Naive B cell (primary cell): ENCODE results near the gene ATP2B2. TPM values are rescaled to one million over a fixed set of nuclear protein-coding genes. Genes with fewer than 3 reads are reported as not detected.

ENCODE experiments used
- ATAC-seq, 2 donors: fragments of 150-1000 bp; cut with Tn5 transposase; 2 replicates each; pipeline ENCODE4 v1.10.0; 2021; ENCODE audit warnings: low read depth in 2 of 2, mild to moderate bottlenecking in 2 of 2, moderate library complexity in 2 of 2
- DNase-seq: peaks from one replicate; pipeline ENCODE4 v3.0.0; 2022
- H3K27ac Mint-ChIP-seq, 6 donors: one replicate each; pipeline ENCODE4 v1.8.0; 2020 to 2022; ENCODE audit warnings: mild to moderate bottlenecking in 6 of 6, mixed read lengths in 6 of 6, moderate library complexity in 5 of 6, inconsistent platforms in 2 of 6
- H3K27me3 Mint-ChIP-seq, 3 donors: one replicate each; pipeline ENCODE4 v1.8.0; 2021 to 2022; ENCODE audit warnings: mixed read lengths in 3 of 3, mild to moderate bottlenecking in 1 of 3
- H3K36me3 Mint-ChIP-seq, 2 donors: one replicate each; pipeline ENCODE4 v1.8.0; 2020 to 2022; ENCODE audit warnings: mixed read lengths in 2 of 2, inconsistent platforms in 1 of 2, mild to moderate bottlenecking in 1 of 2
- H3K4me1 Mint-ChIP-seq, 3 donors: one replicate each; pipeline ENCODE4 v1.8.0; 2020 to 2022; ENCODE audit warnings: mixed read lengths in 3 of 3, inconsistent platforms in 1 of 3, mild to moderate bottlenecking in 1 of 3, moderate library complexity in 1 of 3
- H3K4me3 Mint-ChIP-seq, 8 donors: one replicate each; pipeline ENCODE4 v1.8.0; 2020 to 2022; ENCODE audit warnings: mild to moderate bottlenecking in 8 of 8, mixed read lengths in 8 of 8, moderate library complexity in 8 of 8, inconsistent platforms in 2 of 8
- H3K9me3 Mint-ChIP-seq, 7 donors: one replicate each; pipeline ENCODE4 v1.8.0; 2020 to 2022; ENCODE audit warnings: mixed read lengths in 7 of 7, mild to moderate bottlenecking in 5 of 7, inconsistent platforms in 2 of 7, moderate library complexity in 1 of 7
- polyA plus RNA-seq, 6 donors: library from polyadenylated mRNA; unstranded; fragments of 300-500 nt; fragmentation: Illumina TruSeq; gene quantifications; one replicate each; pipeline ENCODE4 v1.2.3, GENCODE V29; 2021; ENCODE audit warnings: low read depth in 6 of 6

Gene ATP2B2
- polyA plus RNA-seq, 6 donors from 2014 or later, result 0.06 TPM; not detected in 5

DNA sequence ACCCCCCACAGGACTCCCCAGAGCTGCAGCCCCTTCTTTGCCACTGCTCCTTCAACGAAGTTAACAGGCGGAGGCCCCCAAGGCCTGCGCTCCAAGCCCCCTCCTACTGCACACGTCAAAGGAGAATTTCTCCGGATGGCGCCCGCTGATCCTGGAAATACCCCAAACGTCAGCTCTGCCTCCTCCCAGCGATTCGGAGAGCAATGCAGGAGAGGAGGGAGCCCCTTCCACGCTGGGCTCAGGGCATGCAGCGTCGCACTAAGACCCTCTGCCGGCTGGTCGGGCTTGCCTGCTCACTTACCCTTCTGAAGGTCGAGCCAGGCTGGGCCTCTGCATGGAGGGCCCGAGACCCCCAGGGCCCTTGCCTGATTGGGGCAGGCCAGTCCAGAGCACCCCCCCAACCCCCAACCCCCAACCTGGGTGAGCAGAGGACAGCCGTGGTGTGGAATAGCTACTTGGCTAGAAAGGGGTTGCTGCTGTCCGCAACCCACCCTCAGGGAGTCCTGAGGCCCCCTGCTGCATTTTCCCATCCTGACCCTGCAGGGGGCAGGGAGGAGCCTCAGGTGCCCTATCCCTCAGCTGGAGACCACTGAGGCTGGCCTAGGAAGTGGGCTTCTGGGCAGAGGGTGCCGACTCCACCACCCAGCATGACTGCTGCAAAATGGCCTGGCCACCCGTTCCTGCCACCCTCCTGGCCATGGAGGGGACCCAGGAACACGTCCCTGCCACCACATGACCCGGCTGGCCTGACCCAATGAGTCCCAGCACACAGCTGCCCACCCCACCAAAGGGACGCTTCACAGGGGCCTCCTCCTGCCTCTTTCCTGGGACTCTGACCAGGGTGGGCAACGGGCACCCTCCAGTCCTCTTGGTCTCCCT, 976 bp downstream of the ATP2B2 start:
- Mint-ChIP-seq H3K9me3 (no peaks in the 10 kb centered on the region), H3K36me3 (no peaks in the 10 kb centered on the region), H3K27ac (peak overlapping the region in 2 of 6 donors; percentile 13 to 19), H3K4me3 (peak overlapping the region in 6 of 8 donors; percentile 56 to 82 (median 68)), H3K4me1 (peaks cover 0 to 10% (median 0%) of the 10 kb centered on the region in 3 donors), H3K27me3 (peaks cover 9 to 71% (median 18%) of the 10 kb centered on the region in 3 donors)
- ATAC-seq (no peak), DNase-seq (no peak)

DNA sequence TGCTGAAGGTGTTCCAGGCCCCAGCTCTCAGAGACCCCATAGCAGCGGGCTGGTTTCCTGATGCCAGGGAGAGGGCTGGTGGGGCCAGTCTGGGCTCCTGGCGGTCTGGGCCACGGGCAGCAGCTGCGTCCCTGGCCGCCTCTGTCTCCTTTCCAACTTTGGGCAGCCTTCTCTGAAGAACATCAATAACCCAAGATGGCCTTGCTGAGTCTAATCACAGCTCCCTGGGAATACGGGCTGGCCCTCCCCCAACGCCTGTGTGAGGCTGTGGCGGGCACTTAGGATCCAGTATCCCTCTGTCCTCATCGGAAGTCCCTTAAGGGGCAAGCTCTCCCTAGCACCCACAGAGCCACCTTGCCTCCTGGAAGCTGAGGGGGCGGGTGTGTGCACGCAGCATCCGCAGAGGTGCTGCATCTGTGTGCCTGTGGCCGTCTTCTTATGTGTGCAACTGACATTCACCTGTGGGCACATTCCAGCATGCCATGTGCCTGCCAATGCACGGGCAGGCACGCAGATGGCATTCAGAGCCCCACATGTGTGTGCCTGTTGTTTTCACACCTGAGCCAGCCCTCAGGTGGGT, 2.1 kb downstream of the ATP2B2 start:
- Mint-ChIP-seq H3K27ac (no peak overlapping the region), H3K27me3 (peaks cover 13 to 69% (median 20%) of the 10 kb centered on the region in 3 donors), H3K36me3 (no peaks in the 10 kb centered on the region), H3K4me3 (no peak overlapping the region), H3K4me1 (peaks cover 0 to 10% (median 0%) of the 10 kb centered on the region in 3 donors), H3K9me3 (no peaks in the 10 kb centered on the region)
- no peak for ATAC-seq
- DNase-seq, result no peak

GRCh38 chr3:10502185-10502880, 3.1 kb downstream of the ATP2B2 start:
- ATAC-seq (no peak), DNase-seq (no peak)
- H3K4me3 Mint-ChIP-seq, result no peak overlapping the region
- H3K4me1 Mint-ChIP-seq, result peaks cover 0 to 10% (median 0%) of the 10 kb centered on the region in 3 donors
- no peaks in the 10 kb centered on the region for H3K9me3 Mint-ChIP-seq
- H3K27me3 Mint-ChIP-seq, result peaks cover 14 to 62% (median 17%) of the 10 kb centered on the region in 3 donors
- H3K27ac Mint-ChIP-seq, result no peak overlapping the region
- no peaks in the 10 kb centered on the region for H3K36me3 Mint-ChIP-seq

GRCh38 chr3:10501664-10502052, 3.7 kb downstream of the ATP2B2 start:
- Mint-ChIP-seq H3K36me3 (no peaks in the 10 kb centered on the region), H3K4me1 (peaks cover 0 to 12% (median 0%) of the 10 kb centered on the region in 3 donors), H3K4me3 (no peak overlapping the region), H3K27me3 (peaks cover 14 to 58% (median 17%) of the 10 kb centered on the region in 3 donors), H3K27ac (peak overlapping the region in 1 of 6 donors; percentile 47), H3K9me3 (no peaks in the 10 kb centered on the region)
- ATAC-seq (no peak), DNase-seq (no peak)

- no peak for ATAC-seq
- Mint-ChIP-seq H3K4me3 (no peak overlapping the region), H3K36me3 (no peaks in the 10 kb centered on the region)
Observed at GRCh38 chr3:10500717-10501663, 4.4 kb downstream of the ATP2B2 start.

DNA sequence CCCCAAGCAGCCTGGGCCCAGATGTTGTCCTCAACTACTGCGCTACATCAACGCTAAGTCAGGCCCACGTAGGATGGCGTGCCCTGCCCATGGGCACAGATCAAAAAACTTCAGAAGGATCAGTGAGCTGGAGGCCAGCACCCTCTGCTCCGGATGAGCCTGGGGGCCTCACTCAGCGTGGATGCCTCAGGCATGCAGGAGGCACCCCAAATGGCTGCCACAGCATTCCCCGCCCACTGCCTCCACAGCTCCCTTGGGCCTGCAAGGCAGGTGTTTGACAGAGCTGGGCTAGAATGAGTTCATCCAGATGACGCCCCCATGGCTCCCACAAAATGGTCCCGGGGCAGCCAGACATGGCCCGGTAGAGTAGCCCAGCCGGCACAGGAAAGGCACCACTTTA, 7.1 kb downstream of the ATP2B2 start:
- H3K27ac Mint-ChIP-seq, result no peak overlapping the region
- H3K36me3 Mint-ChIP-seq, result no peaks in the 10 kb centered on the region
- peaks cover 0 to under 1% (median 0%) of the 10 kb centered on the region in 7 donors for H3K9me3 Mint-ChIP-seq
- H3K27me3 Mint-ChIP-seq, result peaks cover 9 to 35% (median 16%) of the 10 kb centered on the region in 3 donors
- ATAC-seq (no peak), DNase-seq (no peak)
- H3K4me1 Mint-ChIP-seq, result peaks cover 0 to 2% (median 0%) of the 10 kb centered on the region in 3 donors
- no peak overlapping the region for H3K4me3 Mint-ChIP-seq

More at GRCh38 chr3:10500717-10501663, 4.4 kb downstream of the ATP2B2 start:
- Mint-ChIP-seq H3K27me3 (peaks cover 14 to 52% (median 22%) of the 10 kb centered on the region in 3 donors), H3K9me3 (no peaks in the 10 kb centered on the region), H3K4me1 (peaks cover 0 to 12% (median 0%) of the 10 kb centered on the region in 3 donors), H3K27ac (peak overlapping the region in 1 of 6 donors; percentile 47)
- no peak for DNase-seq

DNA sequence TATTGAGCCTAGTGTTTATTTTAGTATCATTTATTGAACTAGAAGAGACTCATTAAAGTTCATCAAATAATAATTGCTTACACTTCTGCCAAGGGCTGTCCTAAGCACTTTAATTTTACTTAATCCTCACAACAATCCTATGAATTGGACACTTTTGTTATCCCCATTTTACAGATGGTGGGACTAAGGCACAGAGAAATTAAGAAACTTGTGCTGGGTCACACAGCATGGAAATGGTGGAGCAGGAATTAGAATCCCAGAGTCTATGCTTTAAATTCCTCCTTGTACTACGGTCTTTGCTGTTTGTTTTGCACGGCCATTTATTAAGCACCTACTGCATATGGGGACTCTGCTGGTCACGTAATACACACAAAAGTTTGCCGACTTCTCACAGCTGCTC, 7.9 kb downstream of the ATP2B2 start:
- H3K36me3 Mint-ChIP-seq, result peaks cover 0 to 5% of the 10 kb centered on the region in 2 donors
- ATAC-seq, result no peak
- peaks cover 0 to 2% (median 0%) of the 10 kb centered on the region in 3 donors for H3K4me1 Mint-ChIP-seq
- H3K27ac Mint-ChIP-seq, result no peak overlapping the region
- peaks cover 0 to 4% (median 0%) of the 10 kb centered on the region in 7 donors for H3K9me3 Mint-ChIP-seq
- peaks cover 13 to 34% (median 18%) of the 10 kb centered on the region in 3 donors for H3K27me3 Mint-ChIP-seq
- DNase-seq, result no peak
- no peak overlapping the region for H3K4me3 Mint-ChIP-seq

DNA sequence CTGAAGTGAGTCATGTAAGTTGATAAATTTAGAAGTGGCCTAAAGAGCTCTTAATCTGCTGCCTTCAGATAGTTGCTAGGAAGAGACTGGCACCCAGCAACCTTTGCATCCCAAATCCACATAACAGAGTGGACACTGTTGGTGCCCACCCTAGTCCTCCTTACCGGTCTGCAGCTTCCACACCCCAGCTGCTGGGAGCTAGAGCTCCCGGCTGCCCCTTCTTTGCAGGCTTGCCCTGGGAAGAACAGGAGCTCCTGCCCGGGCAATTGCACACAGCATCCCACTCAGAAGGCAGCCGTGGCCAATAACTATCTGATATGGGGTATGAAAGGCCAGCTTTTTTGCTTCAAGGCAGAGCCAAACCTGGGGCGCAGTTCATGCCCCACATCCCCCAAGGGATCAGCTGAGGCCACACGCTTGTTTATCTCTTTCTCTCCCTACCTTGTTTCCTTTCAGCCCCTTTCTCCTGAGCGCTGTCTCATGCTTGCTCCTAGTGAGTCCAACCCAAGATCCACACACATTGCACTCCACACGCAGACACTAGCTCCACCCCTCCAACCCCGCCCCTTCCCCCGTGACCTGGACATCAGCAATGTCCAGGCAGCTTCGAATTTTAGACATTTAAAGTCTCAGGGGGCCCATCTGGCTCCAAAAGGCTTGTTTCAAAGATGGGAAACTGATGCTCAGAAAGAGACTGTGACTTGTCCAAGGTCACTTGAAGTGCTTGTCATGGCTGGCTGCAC, 9.1 kb downstream of the ATP2B2 start:
- ATAC-seq, result no peak
- Mint-ChIP-seq H3K36me3 (peaks cover 0 to 5% of the 10 kb centered on the region in 2 donors), H3K4me3 (no peak overlapping the region), H3K9me3 (peaks cover 0 to 4% (median 0%) of the 10 kb centered on the region in 7 donors), H3K27me3 (peaks cover 13 to 36% (median 20%) of the 10 kb centered on the region in 3 donors), H3K27ac (no peak overlapping the region), H3K4me1 (peaks cover 0 to 2% (median 0%) of the 10 kb centered on the region in 3 donors)
- no peak for DNase-seq

GRCh38 chr3:10495614-10496013, 9.8 kb downstream of the ATP2B2 start:
- no peak for DNase-seq
- Mint-ChIP-seq H3K4me3 (no peak overlapping the region), H3K4me1 (peaks cover 0 to 2% (median 0%) of the 10 kb centered on the region in 3 donors), H3K9me3 (peaks cover 0 to 4% (median 0%) of the 10 kb centered on the region in 7 donors), H3K27ac (peak overlapping the region in 1 of 6 donors; percentile 62), H3K36me3 (peaks cover 0 to 5% of the 10 kb centered on the region in 2 donors), H3K27me3 (peaks cover 13 to 29% (median 20%) of the 10 kb centered on the region in 3 donors)
- no peak for ATAC-seq

DNA sequence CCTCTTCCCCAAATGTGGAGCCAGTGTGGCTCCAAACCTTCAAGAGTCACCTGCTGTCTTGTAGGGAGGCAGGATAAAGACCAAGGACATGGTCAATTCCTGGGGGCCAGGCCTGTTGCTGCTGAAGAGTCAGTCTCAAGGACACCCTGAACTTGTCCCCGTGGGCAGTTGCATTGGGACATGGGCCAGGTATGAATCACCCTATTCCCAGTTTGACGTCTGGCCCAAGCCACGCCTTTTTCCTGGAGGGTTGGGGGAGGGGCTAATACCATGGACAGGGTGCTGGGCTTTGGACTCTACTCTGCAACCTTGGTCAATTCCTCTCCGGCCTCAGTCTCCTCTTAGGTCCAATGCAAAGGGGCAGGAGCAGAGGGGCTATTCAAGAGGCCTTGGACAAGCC, 10.4 kb downstream of the ATP2B2 start:
- H3K27ac Mint-ChIP-seq, result no peak overlapping the region
- ATAC-seq, result no peak
- H3K36me3 Mint-ChIP-seq, result peaks cover 0 to 5% of the 10 kb centered on the region in 2 donors
- peaks cover 13 to 24% (median 20%) of the 10 kb centered on the region in 3 donors for H3K27me3 Mint-ChIP-seq
- H3K9me3 Mint-ChIP-seq, result peaks cover 0 to 4% (median 0%) of the 10 kb centered on the region in 7 donors
- no peak for DNase-seq
- H3K4me1 Mint-ChIP-seq, result peaks cover 0 to 2% (median 0%) of the 10 kb centered on the region in 3 donors
- H3K4me3 Mint-ChIP-seq, result no peak overlapping the region

GRCh38 chr3:10494180-10494579, 11.2 kb downstream of the ATP2B2 start:
- DNase-seq, result no peak
- Mint-ChIP-seq H3K36me3 (peaks cover 0 to 5% of the 10 kb centered on the region in 2 donors), H3K4me1 (peaks cover 3 to 5% (median 5%) of the 10 kb centered on the region in 3 donors), H3K27ac (no peak overlapping the region), H3K4me3 (no peak overlapping the region), H3K9me3 (peaks cover 0 to 5% (median 0%) of the 10 kb centered on the region in 7 donors), H3K27me3 (peaks cover 13 to 28% (median 26%) of the 10 kb centered on the region in 3 donors)
- no peak for ATAC-seq

GRCh38 chr3:10493202-10493589, 12.2 kb downstream of the ATP2B2 start:
- ATAC-seq (no peak), DNase-seq (no peak)
- Mint-ChIP-seq H3K4me3 (no peak overlapping the region), H3K36me3 (peaks cover 0 to 5% of the 10 kb centered on the region in 2 donors), H3K4me1 (peaks cover 3 to 10% (median 5%) of the 10 kb centered on the region in 3 donors), H3K27me3 (peaks cover 8 to 32% (median 28%) of the 10 kb centered on the region in 3 donors), H3K9me3 (peaks cover 0 to 15% (median 0%) of the 10 kb centered on the region in 7 donors), H3K27ac (peak overlapping the region in 1 of 6 donors; percentile 16)
